Body of pancreas (tissue), 4 donors: ENCODE results near the gene PTGS1.

Experiments used
- CTCF ChIP-seq, 7 experiments: fragments of 450-650 bp in 4 of 7; fragments of 200-600 bp in 3 of 7; sonication (generic) in 3 of 7; IDR thresholded peaks; one replicate each; pipeline ENCODE4 v1.5.1; 2016 to 2019; ENCODE audit warnings: antibody characterized with exemption in 7 of 7
- POLR2A ChIP-seq, 3 donors: fragments of 450-650 bp; IDR thresholded peaks; one replicate each; pipeline ENCODE4 v1.6.1; 2016; ENCODE audit warnings: antibody characterized with exemption in 3 of 3, mild to moderate bottlenecking in 2 of 3

GRCh38 chr9:122370303-122370702, 521 bp upstream of the PTGS1 start:
- no peak for TF ChIP-seq CTCF (IDR thresholded peaks at IDR 0.05)
- TF ChIP-seq POLR2A (IDR thresholded peaks at IDR 0.05), result no peak
